Muscle layer of duodenum (tissue), 2 donors: ENCODE data around the gene CAPN5.

Experiments
- H3K27ac ChIP-seq: one replicate; pipeline ENCODE4 v1.7.0; 2013; ENCODE audit warnings: mild to moderate bottlenecking, low read length
- H3K27me3 ChIP-seq: one replicate; pipeline ENCODE4 v1.7.0; 2013; ENCODE audit warnings: low read depth, mild to moderate bottlenecking, control low read depth, low read length
- H3K36me3 ChIP-seq, 2 donors: one replicate each; pipeline ENCODE4 v1.7.0; 2013; ENCODE audit warnings: low read length in 2 of 2, control low read depth in 1 of 2, mild to moderate bottlenecking in 1 of 2; ENCODE audit not compliant: insufficient read depth in 2 of 2, control insufficient read depth in 1 of 2
- H3K4me1 ChIP-seq, 2 donors: one replicate each; pipeline ENCODE4 v1.7.0; 2013; ENCODE audit warnings: low read length in 2 of 2, mild to moderate bottlenecking in 2 of 2, control low read depth in 1 of 2, moderate library complexity in 1 of 2; ENCODE audit not compliant: insufficient read depth in 2 of 2, control insufficient read depth in 1 of 2
- H3K4me3 ChIP-seq, 2 donors: one replicate each; pipeline ENCODE4 v1.7.0; 2013; ENCODE audit warnings: low read length in 2 of 2, low read depth in 1 of 2, mild to moderate bottlenecking in 1 of 2
- H3K9me3 ChIP-seq, 2 donors: one replicate each; pipeline ENCODE4 v1.7.0; 2013; ENCODE audit warnings: low read length in 2 of 2, control low read depth in 1 of 2, mild to moderate bottlenecking in 1 of 2; ENCODE audit not compliant: control insufficient read depth in 1 of 2
- donor health status: healthy.

CAPN5 gene

GRCh38 chr11:77159937-77160495 is 93.2 kb downstream of the CAPN5 start:
- H3K27ac ChIP-seq, result no peak overlapping the region
- H3K4me1 ChIP-seq, result no peaks in the 10 kb centered on the region
- H3K36me3 ChIP-seq, result no peaks in the 10 kb centered on the region
- H3K4me3 ChIP-seq, result no peak overlapping the region
- no peaks in the 10 kb centered on the region for H3K27me3 ChIP-seq
- H3K9me3 ChIP-seq, result no peaks in the 10 kb centered on the region

GRCh38 chr11:77163271-77163670 is 96.5 kb downstream of the CAPN5 start:
- Histone ChIP-seq H3K9me3 (no peaks in the 10 kb centered on the region), H3K36me3 (no peaks in the 10 kb centered on the region), H3K27me3 (no peaks in the 10 kb centered on the region), H3K4me1 (no peaks in the 10 kb centered on the region), H3K4me3 (no peak overlapping the region), H3K27ac (no peak overlapping the region)

- Histone ChIP-seq H3K4me3 (no peak overlapping the region), H3K27ac (no peak overlapping the region), H3K4me1 (no peaks in the 10 kb centered on the region), H3K27me3 (no peaks in the 10 kb centered on the region), H3K36me3 (no peaks in the 10 kb centered on the region), H3K9me3 (no peaks in the 10 kb centered on the region)
Observed at GRCh38 chr11:77165066-77165465, 98.3 kb downstream of the CAPN5 start.

- H3K4me1 ChIP-seq, result no peaks in the 10 kb centered on the region
- H3K27ac ChIP-seq, result no peak overlapping the region
- no peaks in the 10 kb centered on the region for H3K36me3 ChIP-seq
- no peak overlapping the region for H3K4me3 ChIP-seq
- no peaks in the 10 kb centered on the region for H3K27me3 ChIP-seq
- H3K9me3 ChIP-seq, result no peaks in the 10 kb centered on the region
Observed at GRCh38 chr11:77166021-77166420, 99.2 kb downstream of the CAPN5 start.

GRCh38 chr11:77167111-77167626 is 100.4 kb downstream of the CAPN5 start:
- H3K27ac ChIP-seq, result no peak overlapping the region
- no peaks in the 10 kb centered on the region for H3K9me3 ChIP-seq
- H3K36me3 ChIP-seq, result no peaks in the 10 kb centered on the region
- H3K4me3 ChIP-seq, result no peak overlapping the region
- no peaks in the 10 kb centered on the region for H3K4me1 ChIP-seq
- no peaks in the 10 kb centered on the region for H3K27me3 ChIP-seq

DNA sequence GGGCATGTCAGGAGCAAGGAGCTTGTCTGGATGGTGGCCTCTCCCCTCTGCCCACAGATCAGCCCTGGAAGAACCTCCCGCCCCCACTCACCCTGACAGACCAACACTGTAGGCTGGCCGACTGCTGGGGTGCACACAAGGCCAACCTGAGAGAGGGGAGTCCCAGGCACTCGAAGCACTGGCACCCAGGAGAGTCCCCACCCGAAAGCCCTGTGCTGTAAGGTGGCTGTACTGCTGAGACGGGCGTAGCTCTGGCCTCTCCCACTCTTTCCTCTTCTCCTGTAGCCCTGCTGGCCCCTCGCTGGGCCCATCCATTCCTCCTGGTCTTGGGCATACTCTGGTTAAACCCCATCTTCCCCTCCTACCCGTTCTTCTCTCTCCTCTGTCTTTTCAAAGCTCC is 101.0 kb downstream of the CAPN5 start:
- H3K36me3 ChIP-seq, result no peaks in the 10 kb centered on the region
- no peak overlapping the region for H3K27ac ChIP-seq
- H3K9me3 ChIP-seq, result no peaks in the 10 kb centered on the region
- H3K27me3 ChIP-seq, result no peaks in the 10 kb centered on the region
- no peaks in the 10 kb centered on the region for H3K4me1 ChIP-seq
- H3K4me3 ChIP-seq, result no peak overlapping the region

GRCh38 chr11:77170107-77170506 is 103.3 kb downstream of the CAPN5 start:
- no peak overlapping the region for H3K27ac ChIP-seq
- no peaks in the 10 kb centered on the region for H3K4me1 ChIP-seq

DNA sequence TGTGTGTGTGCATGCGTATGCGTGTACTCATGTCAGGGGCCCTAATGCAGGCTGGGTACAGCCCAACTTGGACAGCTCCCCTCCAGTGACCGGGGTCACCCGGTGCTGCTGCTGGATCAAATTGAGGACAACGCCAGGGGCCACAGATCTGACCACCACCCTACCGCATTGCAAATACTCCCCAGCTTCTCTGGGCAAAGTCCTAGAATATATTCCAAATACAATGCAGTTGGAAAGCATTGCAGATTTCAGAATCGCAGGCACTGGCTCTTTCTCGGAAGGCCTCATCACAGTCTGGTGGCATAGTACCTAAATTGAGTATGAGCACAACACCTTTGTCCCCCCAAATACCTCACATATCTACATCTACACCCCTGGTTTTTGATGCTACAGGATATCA is 104.5 kb downstream of the CAPN5 start:
- H3K27ac ChIP-seq, result no peak overlapping the region
- no peaks in the 10 kb centered on the region for H3K4me1 ChIP-seq
- no peaks in the 10 kb centered on the region for H3K36me3 ChIP-seq
- no peaks in the 10 kb centered on the region for H3K9me3 ChIP-seq
- no peak overlapping the region for H3K4me3 ChIP-seq
- no peaks in the 10 kb centered on the region for H3K27me3 ChIP-seq

More at GRCh38 chr11:77170107-77170506, 103.3 kb downstream of the CAPN5 start:
- Histone ChIP-seq H3K9me3 (no peaks in the 10 kb centered on the region), H3K36me3 (no peaks in the 10 kb centered on the region), H3K27me3 (no peaks in the 10 kb centered on the region), H3K4me3 (no peak overlapping the region)

DNA sequence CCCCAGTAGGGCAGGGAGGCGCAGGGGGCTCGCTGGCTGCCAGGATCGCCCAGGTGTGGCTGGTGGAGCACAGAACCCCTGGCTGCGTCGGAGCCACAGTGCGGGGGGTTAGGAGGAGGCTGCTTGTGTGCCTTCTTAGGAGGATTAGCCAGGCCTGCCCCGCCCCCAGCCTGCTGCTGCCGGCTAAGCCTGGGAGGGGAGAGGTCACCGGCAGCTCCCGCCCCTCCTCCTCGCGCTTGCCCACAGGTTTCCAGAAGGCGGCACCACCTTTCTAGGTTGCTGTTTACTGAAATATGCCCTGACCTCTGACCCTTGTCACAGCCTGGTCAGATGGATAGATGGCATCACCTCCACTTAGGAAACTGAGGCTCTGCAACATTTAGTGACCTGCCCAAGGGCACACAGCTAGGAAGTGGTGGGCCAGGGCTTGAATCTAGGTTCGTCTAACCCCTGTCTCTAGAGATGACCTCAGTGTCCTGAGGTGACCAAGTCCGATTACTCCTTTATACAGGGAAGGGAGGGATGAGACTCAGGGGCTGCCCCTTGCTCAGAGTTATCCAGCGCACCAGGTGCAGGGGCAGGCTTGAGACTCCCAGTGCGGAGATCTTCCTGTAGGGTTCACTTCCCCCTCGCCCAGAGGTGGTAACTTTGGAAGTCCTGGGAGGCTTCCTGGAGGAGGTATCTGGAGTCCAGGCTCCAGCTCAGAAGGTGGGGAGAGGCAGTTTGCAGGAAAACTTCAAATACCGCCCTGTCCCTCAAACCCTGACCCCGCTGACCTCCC is 105.3 kb downstream of the CAPN5 start:
- Histone ChIP-seq H3K27ac (no peak overlapping the region), H3K36me3 (no peaks in the 10 kb centered on the region), H3K4me1 (no peaks in the 10 kb centered on the region), H3K4me3 (no peak overlapping the region), H3K27me3 (no peaks in the 10 kb centered on the region), H3K9me3 (no peaks in the 10 kb centered on the region)

- Histone ChIP-seq H3K9me3 (no peaks in the 10 kb centered on the region), H3K4me1 (no peaks in the 10 kb centered on the region), H3K27ac (no peak overlapping the region)
Observed at GRCh38 chr11:77172666-77172982, 105.9 kb downstream of the CAPN5 start.

GRCh38 chr11:77173494-77173893 is 106.7 kb downstream of the CAPN5 start:
- Histone ChIP-seq H3K4me3 (no peak overlapping the region), H3K9me3 (no peaks in the 10 kb centered on the region), H3K4me1 (no peaks in the 10 kb centered on the region), H3K27me3 (no peaks in the 10 kb centered on the region), H3K36me3 (no peaks in the 10 kb centered on the region), H3K27ac (no peak overlapping the region)

More at GRCh38 chr11:77172666-77172982, 105.9 kb downstream of the CAPN5 start:
- Histone ChIP-seq H3K27me3 (no peaks in the 10 kb centered on the region), H3K36me3 (no peaks in the 10 kb centered on the region), H3K4me3 (no peak overlapping the region)

DNA sequence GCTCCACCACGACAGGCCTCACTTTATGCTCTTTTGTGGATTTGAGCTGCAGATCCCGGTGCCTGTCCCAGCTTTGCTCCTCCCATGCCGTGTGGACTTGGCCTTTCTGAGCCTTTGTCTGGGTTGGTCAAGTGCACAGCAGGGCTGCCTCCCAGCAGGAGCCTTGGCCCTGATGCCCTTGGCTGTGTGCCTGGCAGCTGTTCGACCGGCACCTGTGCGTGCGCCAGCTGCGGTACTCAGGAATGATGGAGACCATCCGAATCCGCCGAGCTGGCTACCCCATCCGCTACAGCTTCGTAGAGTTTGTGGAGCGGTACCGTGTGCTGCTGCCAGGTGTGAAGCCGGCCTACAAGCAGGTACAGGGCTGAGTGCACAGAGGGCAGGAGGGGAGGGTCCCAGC is 107.8 kb downstream of the CAPN5 start:
- H3K27me3 ChIP-seq, result no peaks in the 10 kb centered on the region
- H3K27ac ChIP-seq, result no peak overlapping the region
- H3K4me3 ChIP-seq, result no peak overlapping the region

More for the DNA sequence above, 107.8 kb downstream of the CAPN5 start:
- no peaks in the 10 kb centered on the region for H3K9me3 ChIP-seq
- no peaks in the 10 kb centered on the region for H3K36me3 ChIP-seq
- H3K4me1 ChIP-seq, result no peaks in the 10 kb centered on the region
